ENCODE measurements around the gene IGHMBP2. TPM values are rescaled to one million over a fixed set of nuclear protein-coding genes. Genes with fewer than 3 reads are reported as not detected.

IGHMBP2 gene
- total and polyA plus RNA-seq, 12 donors, result 9.0 to 24.3 (median 12.1) TPM

DNA sequence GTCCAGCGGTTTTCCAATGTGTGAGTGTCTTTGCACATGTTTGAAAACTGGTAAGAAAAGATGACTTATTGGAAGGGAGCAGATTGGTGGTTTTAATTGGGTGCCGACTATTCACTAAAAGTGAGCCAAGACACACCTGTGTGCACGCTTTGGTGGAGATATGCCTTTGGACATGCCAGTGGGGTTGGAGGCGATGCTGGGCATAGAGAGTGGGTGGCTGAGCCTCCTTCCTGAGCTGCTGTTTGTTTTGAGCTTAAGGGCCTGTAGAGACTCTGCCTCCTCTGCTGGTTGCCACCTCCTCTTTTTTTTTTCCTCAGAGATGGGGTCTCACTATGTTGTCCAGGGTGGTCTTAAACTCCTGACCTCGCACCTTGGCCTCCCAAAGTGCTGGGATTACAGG is 9.5 kb downstream of the IGHMBP2 start:
- TF ChIP-seq CTCF (IDR thresholded peaks at IDR 0.05), result no peak
- 91 to 94% methylated on average over 5 of the region's 5 CpGs for WGBS, 2 donors

GRCh38 chr11:68914761-68915160 is 11.1 kb downstream of the IGHMBP2 start:
- Histone ChIP-seq H3K9me3 (no peaks in the 10 kb centered on the region), H3K36me3 (peaks cover 0 to 100% (median 67%) of the 10 kb centered on the region in 9 donors), H3K4me3 (no peak overlapping the region), H3K27ac (no peak overlapping the region), H3K27me3 (no peaks in the 10 kb centered on the region), H3K4me1 (no peaks in the 10 kb centered on the region)
- 97 to 98% methylated on average over 15 of the region's 15 CpGs for WGBS, 2 donors
- ATAC-seq (no peak), DNase-seq (no peak)
- intact Hi-C loops (cut with DNase I), result no loop called here
- TF ChIP-seq CTCF (IDR thresholded peaks at IDR 0.05), result no peak

More for the DNA sequence above, 9.5 kb downstream of the IGHMBP2 start:
- no peak for ATAC-seq
- Histone ChIP-seq H3K4me1 (peaks cover 0 to 2% (median 0%) of the 10 kb centered on the region in 9 donors), H3K36me3 (peaks cover 0 to 100% (median 66%) of the 10 kb centered on the region in 9 donors), H3K27me3 (no peaks in the 10 kb centered on the region), H3K27ac (no peak overlapping the region), H3K4me3 (no peak overlapping the region), H3K9me3 (no peaks in the 10 kb centered on the region)
- intact Hi-C loops (cut with DNase I), result no loop called here
- no peak for DNase-seq

DNA sequence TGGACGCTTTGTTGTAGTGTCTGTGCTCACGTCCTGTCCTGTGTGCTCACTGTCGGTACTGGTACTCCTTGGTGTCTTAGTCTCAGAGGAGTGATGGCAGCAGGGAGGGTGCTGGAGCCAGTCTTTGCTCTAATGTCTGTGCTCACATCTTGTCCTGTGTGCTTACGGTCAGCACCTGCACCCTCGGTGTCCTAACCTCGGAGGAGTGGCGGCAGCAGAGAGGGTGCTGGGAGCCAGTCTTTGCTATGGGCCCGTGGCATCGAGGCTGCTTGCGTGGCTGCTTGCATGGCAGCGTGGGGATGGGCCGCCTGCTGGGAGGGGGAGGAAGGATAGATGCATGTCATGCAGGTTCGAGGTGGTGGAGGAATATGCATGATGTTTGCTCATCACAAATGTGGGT is 12.7 kb downstream of the IGHMBP2 start:
- Histone ChIP-seq H3K27me3 (no peaks in the 10 kb centered on the region), H3K4me1 (no peaks in the 10 kb centered on the region), H3K9me3 (no peaks in the 10 kb centered on the region), H3K27ac (no peak overlapping the region), H3K36me3 (peaks cover 0 to 100% (median 51%) of the 10 kb centered on the region in 9 donors), H3K4me3 (no peak overlapping the region)
- DNase-seq (no peak), ATAC-seq (peak in 1 of 8 donors; percentile 30)
- TF ChIP-seq CTCF (IDR thresholded peaks at IDR 0.05), result no peak
- WGBS, 2 donors, result 86 to 94% methylated on average over 13 of the region's 13 CpGs
- intact Hi-C loops (cut with DNase I), result no loop called here

DNA sequence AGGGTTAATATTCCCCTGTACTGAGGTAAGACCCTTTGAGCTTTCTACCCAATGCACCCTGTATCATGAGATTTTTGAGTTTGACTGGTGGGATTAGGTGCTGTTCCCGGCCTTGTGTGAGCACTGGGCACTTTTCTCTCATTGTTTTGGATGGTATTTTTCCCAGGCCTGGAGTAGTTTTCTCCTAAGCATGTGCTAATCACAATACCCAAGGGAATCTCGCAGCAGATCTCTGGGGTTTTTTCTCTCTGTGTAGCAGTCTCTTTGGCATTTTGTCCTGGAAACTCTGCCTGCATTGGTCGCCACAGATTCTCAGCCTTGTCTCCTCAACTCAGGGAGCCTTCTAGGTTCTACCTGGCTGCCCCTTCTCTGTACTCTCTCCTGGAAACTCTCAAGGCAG is 19.9 kb downstream of the IGHMBP2 start:
- ATAC-seq (no peak), DNase-seq (no peak)
- intact Hi-C loops (cut with DNase I), result loop anchor here in 6 of 10 donors (10.0 kb wide), 2 partner anchors 121 to 161 kb away; partner anchors contain the start of gene TPCN2 (in 6 of the 6)
- H3K4me3 ChIP-seq, result no peak overlapping the region
- H3K9me3 ChIP-seq, result peaks cover 0 to 29% (median 13%) of the 10 kb centered on the region in 11 donors
- peak overlapping the region in 2 of 10 donors; percentile 3 to 66 for H3K27ac ChIP-seq
- H3K4me1 ChIP-seq, result peaks cover 9 to 28% (median 18%) of the 10 kb centered on the region in 9 donors
- peaks cover 0 to 93% (median 41%) of the 10 kb centered on the region in 9 donors for H3K36me3 ChIP-seq
- no peak for TF ChIP-seq CTCF (IDR thresholded peaks at IDR 0.05)
- no peaks in the 10 kb centered on the region for H3K27me3 ChIP-seq
- WGBS, 2 donors, result 76 to 82% methylated on average over 3 of the region's 3 CpGs
